GM12801 (cell line): Measurements from ENCODE around the gene TMEM212.

Experiments used
- TF ChIP-seq, protein P1 (sequence below): IDR thresholded peaks from one replicate; pipeline ENCODE4 v1.5.1; 2011; ENCODE audit warnings: control low read depth; ENCODE audit not compliant: insufficient read length; ENCODE audit errors: extremely low read depth

TMEM212 gene

GRCh38 chr3:171846597-171846996, 3.4 kb downstream of the TMEM212 start:
- TF ChIP-seq, protein P1, sequence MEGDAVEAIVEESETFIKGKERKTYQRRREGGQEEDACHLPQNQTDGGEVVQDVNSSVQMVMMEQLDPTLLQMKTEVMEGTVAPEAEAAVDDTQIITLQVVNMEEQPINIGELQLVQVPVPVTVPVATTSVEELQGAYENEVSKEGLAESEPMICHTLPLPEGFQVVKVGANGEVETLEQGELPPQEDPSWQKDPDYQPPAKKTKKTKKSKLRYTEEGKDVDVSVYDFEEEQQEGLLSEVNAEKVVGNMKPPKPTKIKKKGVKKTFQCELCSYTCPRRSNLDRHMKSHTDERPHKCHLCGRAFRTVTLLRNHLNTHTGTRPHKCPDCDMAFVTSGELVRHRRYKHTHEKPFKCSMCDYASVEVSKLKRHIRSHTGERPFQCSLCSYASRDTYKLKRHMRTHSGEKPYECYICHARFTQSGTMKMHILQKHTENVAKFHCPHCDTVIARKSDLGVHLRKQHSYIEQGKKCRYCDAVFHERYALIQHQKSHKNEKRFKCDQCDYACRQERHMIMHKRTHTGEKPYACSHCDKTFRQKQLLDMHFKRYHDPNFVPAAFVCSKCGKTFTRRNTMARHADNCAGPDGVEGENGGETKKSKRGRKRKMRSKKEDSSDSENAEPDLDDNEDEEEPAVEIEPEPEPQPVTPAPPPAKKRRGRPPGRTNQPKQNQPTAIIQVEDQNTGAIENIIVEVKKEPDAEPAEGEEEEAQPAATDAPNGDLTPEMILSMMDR, result no peak

GRCh38 chr3:171847133-171847532, 4.0 kb downstream of the TMEM212 start:
- TF ChIP-seq, protein P1, result no peak

DNA sequence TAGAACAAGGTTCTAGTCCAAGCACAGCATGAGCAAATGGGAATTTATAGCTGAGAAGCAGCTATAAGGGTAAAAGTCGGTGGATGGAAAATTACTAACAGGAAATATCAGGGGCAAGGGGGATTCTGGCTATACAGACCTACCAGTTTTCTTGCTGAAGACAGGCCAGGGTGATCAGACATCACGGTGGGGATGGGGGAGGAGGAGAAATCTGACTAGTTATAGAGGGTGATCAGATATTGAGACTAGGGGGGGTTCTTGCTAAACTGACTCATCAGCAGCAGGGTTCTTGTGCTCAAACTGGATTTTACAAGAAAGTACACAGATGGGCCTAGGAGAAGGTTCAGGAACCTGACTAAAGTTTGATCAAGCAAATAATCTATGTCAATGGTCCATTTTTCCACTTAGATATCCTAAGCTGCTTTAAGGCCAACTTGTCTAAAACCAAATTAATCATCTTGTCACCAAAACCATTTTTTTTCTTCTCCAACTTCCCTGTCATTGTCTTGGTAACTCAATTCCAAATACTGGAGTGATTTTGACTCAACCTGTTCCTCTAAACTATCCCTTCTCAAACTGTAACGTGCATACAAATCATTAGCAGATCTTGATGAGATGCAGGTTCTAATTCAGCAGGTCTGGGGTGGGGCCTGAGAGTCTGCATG, 4.6 kb downstream of the TMEM212 start:
- TF ChIP-seq, protein P1, result no peak

- TF ChIP-seq, protein P1, result no peak
Observed at GRCh38 chr3:171849617-171850319, 6.6 kb downstream of the TMEM212 start.

- TF ChIP-seq, protein P1, result no peak
Observed at GRCh38 chr3:171850320-171850959, 7.3 kb downstream of the TMEM212 start.

GRCh38 chr3:171850960-171851659, 8.0 kb downstream of the TMEM212 start:
- TF ChIP-seq, protein P1, result no peak

GRCh38 chr3:171851660-171852058, 8.5 kb downstream of the TMEM212 start:
- TF ChIP-seq, protein P1, result no peak
